ENCODE data around the gene GRK3. TPM values are rescaled to one million over a fixed set of nuclear protein-coding genes. Genes with fewer than 3 reads are reported as not detected.
A peak's percentile ranks its signal among the peaks of the same experiment; 100 is the strongest.

The GRK3 gene
- total and polyA plus RNA-seq, 10 of the 15 experiments (the other 5 are each of a cell fraction or from before 2014, with no cell fraction given), result 3.1 to 35.1 (median 14.7) TPM

DNA sequence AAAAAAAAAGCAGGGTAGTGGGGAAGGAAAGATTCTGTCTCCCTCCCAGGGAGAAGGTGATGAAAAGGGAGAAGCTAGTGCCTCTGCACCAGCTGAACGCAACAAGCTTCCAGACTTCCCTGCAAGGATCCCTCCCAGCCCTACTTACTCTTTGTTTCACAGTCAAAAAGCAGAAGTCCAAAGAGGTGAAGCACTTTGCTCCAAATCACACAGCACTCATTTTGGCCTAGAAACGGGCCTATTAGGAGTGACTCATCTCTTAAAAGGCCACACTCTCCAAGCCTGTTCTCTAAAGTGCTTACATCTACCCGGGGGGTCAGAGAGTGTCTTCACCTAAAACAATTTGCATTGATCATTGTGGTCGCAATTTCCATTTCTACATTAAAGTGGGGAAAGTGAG lies 17.7 kb upstream of the GRK3 start:
- Histone ChIP-seq H3K27ac (ENCODE audit: control insufficient read depth, insufficient read depth) (no peak overlapping the region), H3K27me3 (replicated peaks in 1 of 2; ENCODE audit: control insufficient read depth in 2 of 2, insufficient read depth in 2 of 2, low read length in 1 of 2) (no peaks in the 10 kb centered on the region), H3K4me3 (no peak overlapping the region), H3K79me2 (ENCODE audit: control insufficient read depth, insufficient read depth, low read length) (no peaks in the 10 kb centered on the region), H3K9ac (ENCODE audit: control insufficient read depth, insufficient read depth, low read length) (no peak overlapping the region), H3K9me3 (replicated peaks; ENCODE audit: control insufficient read depth, insufficient read depth, low read length) (no peaks in the 10 kb centered on the region), H3K36me3 (ENCODE audit: control insufficient read depth in 2 of 2, insufficient read depth in 2 of 2, low read length in 1 of 2) (no peaks in the 10 kb centered on the region), H4K20me1 (ENCODE audit: control insufficient read depth, insufficient read depth) (no peaks in the 10 kb centered on the region), H3K4me1 (ENCODE audit: control insufficient read depth, insufficient read depth, low read length) (no peaks in the 10 kb centered on the region; the same call in 1 of the 2 replicates), H2AFZ (ENCODE audit: control insufficient read depth, low read depth, low read length) (no peak overlapping the region), H3K4me2 (ENCODE audit: control insufficient read depth, insufficient read depth) (no peak overlapping the region)
- 9% methylated on average over 4 of the region's 4 CpGs for WGBS (ENCODE audit: insufficient coverage, insufficient replicate concordance, low lambda C conversion rate, missing lambda C conversion rate)
- DNase-seq (ENCODE audit: low read depth, low spot score), result no peak
- peak; percentile 80 for ATAC-seq
- intact Hi-C loops (cut with micrococcal nuclease; ENCODE audit: unreplicated experiment), result no loop called here
- ChIA-PET RAD21 (ENCODE audit: unreplicated experiment) (interaction anchor here (0.6 to 7.0 kb wide), 3 partner anchors 20 to 84 kb away, joined by 3 to 202 read pairs (median 6); partner anchors contain the start of gene GRK3), SMC1A (ENCODE audit: uncharacterized antibody, unreplicated experiment) (interaction anchor here (7.1 kb wide), 1 partner anchor 19 kb away, joined by 170 read pairs; the partner anchor contains the start of gene GRK3), POLR2A (interaction anchor here (0.6 to 0.7 kb wide), 4 partner anchors 23 to 103 kb away, joined by 3 to 8 read pairs (median 4); no protein-coding TSS in a partner anchor), CTCF (interaction anchor here (1.0 to 7.9 kb wide), 5 partner anchors 12 to 226 kb away, joined by 3 to 88 read pairs (median 5); no protein-coding TSS in a partner anchor)
- BruUV-seq (replicated peaks), result no TSS peak
- FAIRE-seq, result no peak
- in situ Hi-C loops (cut with MboI), result no loop called here
- TF ChIP-seq SMAD1 (IDR thresholded peaks at IDR 0.05; ENCODE audit: low read depth, partially characterized antibody) (no peak), NBN (IDR thresholded peaks at IDR 0.05) (no peak), SPI1 (IDR thresholded peaks at IDR 0.05; ENCODE audit: borderline replicate concordance, insufficient read depth, low read depth, low read length) (peak; percentile 85; the same call in 1 of the 2 replicates), ZNF274 (IDR thresholded peaks at IDR 0.05; ENCODE audit: insufficient read depth, insufficient read length) (no peak), GATAD2B (conservative IDR thresholded peaks at IDR 0.05; ENCODE audit: low read depth) (no peak), IKZF2 (IDR thresholded peaks at IDR 0.05) (peak in 1 of 2 experiments; percentile 14; a peak in 1 of 4 replicates), TARDBP (IDR thresholded peaks at IDR 0.05; ENCODE audit: borderline replicate concordance) (no peak), ASH2L (IDR thresholded peaks at IDR 0.05; ENCODE audit: borderline replicate concordance, low read depth) (no peak), ZNF24 (IDR thresholded peaks at IDR 0.05) (no peak), JUND (IDR thresholded peaks at IDR 0.05; ENCODE audit: low read depth, low read length) (no peak), CREB1 (IDR thresholded peaks at IDR 0.05; ENCODE audit: low read depth) (no peak)
- TF ChIP-seq, protein P1, sequence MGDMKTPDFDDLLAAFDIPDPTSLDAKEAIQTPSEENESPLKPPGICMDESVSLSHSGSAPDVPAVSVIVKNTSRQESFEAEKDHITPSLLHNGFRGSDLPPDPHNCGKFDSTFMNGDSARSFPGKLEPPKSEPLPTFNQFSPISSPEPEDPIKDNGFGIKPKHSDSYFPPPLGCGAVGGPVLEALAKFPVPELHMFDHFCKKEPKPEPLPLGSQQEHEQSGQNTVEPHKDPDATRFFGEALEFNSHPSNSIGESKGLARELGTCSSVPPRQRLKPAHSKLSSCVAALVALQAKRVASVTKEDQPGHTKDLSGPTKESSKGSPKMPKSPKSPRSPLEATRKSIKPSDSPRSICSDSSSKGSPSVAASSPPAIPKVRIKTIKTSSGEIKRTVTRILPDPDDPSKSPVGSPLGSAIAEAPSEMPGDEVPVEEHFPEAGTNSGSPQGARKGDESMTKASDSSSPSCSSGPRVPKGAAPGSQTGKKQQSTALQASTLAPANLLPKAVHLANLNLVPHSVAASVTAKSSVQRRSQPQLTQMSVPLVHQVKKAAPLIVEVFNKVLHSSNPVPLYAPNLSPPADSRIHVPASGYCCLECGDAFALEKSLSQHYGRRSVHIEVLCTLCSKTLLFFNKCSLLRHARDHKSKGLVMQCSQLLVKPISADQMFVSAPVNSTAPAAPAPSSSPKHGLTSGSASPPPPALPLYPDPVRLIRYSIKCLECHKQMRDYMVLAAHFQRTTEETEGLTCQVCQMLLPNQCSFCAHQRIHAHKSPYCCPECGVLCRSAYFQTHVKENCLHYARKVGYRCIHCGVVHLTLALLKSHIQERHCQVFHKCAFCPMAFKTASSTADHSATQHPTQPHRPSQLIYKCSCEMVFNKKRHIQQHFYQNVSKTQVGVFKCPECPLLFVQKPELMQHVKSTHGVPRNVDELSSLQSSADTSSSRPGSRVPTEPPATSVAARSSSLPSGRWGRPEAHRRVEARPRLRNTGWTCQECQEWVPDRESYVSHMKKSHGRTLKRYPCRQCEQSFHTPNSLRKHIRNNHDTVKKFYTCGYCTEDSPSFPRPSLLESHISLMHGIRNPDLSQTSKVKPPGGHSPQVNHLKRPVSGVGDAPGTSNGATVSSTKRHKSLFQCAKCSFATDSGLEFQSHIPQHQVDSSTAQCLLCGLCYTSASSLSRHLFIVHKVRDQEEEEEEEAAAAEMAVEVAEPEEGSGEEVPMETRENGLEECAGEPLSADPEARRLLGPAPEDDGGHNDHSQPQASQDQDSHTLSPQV (IDR thresholded peaks at IDR 0.05), result no peak

Measured in GM12878 (cell line).